Skeletal muscle tissue (tissue), 4 donors: ENCODE measurements around the gene DCTN2. TPM values are rescaled to one million over a fixed set of nuclear protein-coding genes. Genes with fewer than 3 reads are reported as not detected.

Experiments
- H3K27ac ChIP-seq: one replicate; pipeline ENCODE4 v1.7.0; 2013; ENCODE audit warnings: mild to moderate bottlenecking, low read depth, low read length, inconsistent platforms
- H3K27me3 ChIP-seq, 3 donors: one replicate each; pipeline ENCODE4 v1.7.0; 2013; ENCODE audit warnings: low read length in 3 of 3; ENCODE audit not compliant: control insufficient read depth in 3 of 3, insufficient read depth in 3 of 3
- H3K36me3 ChIP-seq, 3 donors: one replicate each; pipeline ENCODE4 v1.7.0; 2013; ENCODE audit warnings: low read length in 3 of 3; ENCODE audit not compliant: control insufficient read depth in 3 of 3, insufficient read depth in 3 of 3
- H3K4me1 ChIP-seq, 3 donors: one replicate each; pipeline ENCODE4 v1.7.0; 2013; ENCODE audit warnings: low read length in 3 of 3, mild to moderate bottlenecking in 3 of 3; ENCODE audit not compliant: control insufficient read depth in 3 of 3, insufficient read depth in 3 of 3
- H3K4me3 ChIP-seq, 3 donors: one replicate each; pipeline ENCODE4 v1.7.0; 2013; ENCODE audit warnings: low read length in 3 of 3
- H3K9ac ChIP-seq, 3 donors: one replicate each; pipeline ENCODE4 v1.7.0; 2013; ENCODE audit warnings: low read length in 3 of 3, mild to moderate bottlenecking in 3 of 3, moderate library complexity in 2 of 3, low read depth in 1 of 3
- H3K9me3 ChIP-seq, 3 donors: one replicate each; pipeline ENCODE4 v1.7.0; 2013; ENCODE audit warnings: low read length in 3 of 3; ENCODE audit not compliant: control insufficient read depth in 3 of 3
- total RNA-seq: library from RNA; depleted of rRNA; stranded (reverse); fragments of >200 nt; gene quantifications from one replicate; pipeline ENCODE4 v1.2.3, GENCODE V29; 2014
- donor health status: Osteomylitis.

The DCTN2 gene
- total RNA-seq, 1 donor from 2014 or later: 79.9 TPM

GRCh38 chr12:57550641-57551549, 3.9 kb upstream of the DCTN2 start:
- Histone ChIP-seq H3K9me3 (no peaks in the 10 kb centered on the region), H3K4me3 (no peak overlapping the region), H3K27ac (no peak overlapping the region), H3K9ac (no peak overlapping the region), H3K36me3 (no peaks in the 10 kb centered on the region), H3K27me3 (peaks cover 29 to 42% (median 34%) of the 10 kb centered on the region in 3 donors), H3K4me1 (peaks cover 11 to 13% (median 11%) of the 10 kb centered on the region in 3 donors)

GRCh38 chr12:57549909-57550640, 3.1 kb upstream of the DCTN2 start, which contains the start of gene KIF5A:
Gene KIF5A, plus strand, starts transcription at chr12:57550044. Its CDS starts 228 bp downstream, at chr12:57550272.
- Histone ChIP-seq H3K4me3 (peak within 1 kb of the TSS in 2 of 3 donors; percentile 32 to 45), H3K9ac (peak within 1 kb of the TSS; percentile 8 to 43 (median 23)), H3K27ac (no peak within 1 kb of the TSS), H3K36me3 (no peaks in the 10 kb centered on the region), H3K4me1 (peaks cover 17 to 19% (median 18%) of the 10 kb centered on the region in 3 donors), H3K27me3 (peaks cover 29 to 42% (median 34%) of the 10 kb centered on the region in 3 donors), H3K9me3 (no peaks in the 10 kb centered on the region)

GRCh38 chr12:57549203-57549908, 2.4 kb upstream of the DCTN2 start:
- Histone ChIP-seq H3K9ac (no peak overlapping the region), H3K27me3 (peaks cover 29 to 42% (median 34%) of the 10 kb centered on the region in 3 donors), H3K4me1 (peaks cover 21 to 22% (median 22%) of the 10 kb centered on the region in 3 donors), H3K36me3 (no peaks in the 10 kb centered on the region), H3K9me3 (no peaks in the 10 kb centered on the region), H3K4me3 (no peak overlapping the region), H3K27ac (no peak overlapping the region)

GRCh38 chr12:57548488-57548887, 1.5 kb upstream of the DCTN2 start:
- Histone ChIP-seq H3K27ac (no peak overlapping the region), H3K27me3 (peaks cover 29 to 39% (median 34%) of the 10 kb centered on the region in 3 donors), H3K4me3 (no peak overlapping the region), H3K36me3 (peaks cover 0 to under 1% (median 0%) of the 10 kb centered on the region in 3 donors), H3K4me1 (peaks cover 22 to 25% (median 24%) of the 10 kb centered on the region in 3 donors), H3K9me3 (no peaks in the 10 kb centered on the region), H3K9ac (no peak overlapping the region)

- Histone ChIP-seq H3K4me3 (no peak overlapping the region), H3K9me3 (no peaks in the 10 kb centered on the region), H3K9ac (no peak overlapping the region), H3K4me1 (peaks cover 22 to 27% (median 25%) of the 10 kb centered on the region in 3 donors), H3K36me3 (peaks cover 0 to 3% (median 0%) of the 10 kb centered on the region in 3 donors), H3K27me3 (peaks cover 29 to 39% (median 32%) of the 10 kb centered on the region in 3 donors), H3K27ac (no peak overlapping the region)
These were observed 972 bp upstream of the DCTN2 start for GRCh38 chr12:57548013-57548315.

GRCh38 chr12:57547288-57548012, 458 bp upstream of the DCTN2 start:
- Histone ChIP-seq H3K9me3 (no peaks in the 10 kb centered on the region), H3K27ac (no peak overlapping the region), H3K4me1 (peaks cover 22 to 27% (median 25%) of the 10 kb centered on the region in 3 donors), H3K27me3 (peaks cover 28 to 38% (median 29%) of the 10 kb centered on the region in 3 donors), H3K4me3 (peak overlapping the region; percentile 80 to 95 (median 84)), H3K36me3 (peaks cover 0 to 5% (median 0%) of the 10 kb centered on the region in 3 donors), H3K9ac (peak overlapping the region in 2 of 3 donors; percentile 56 to 60)

- Histone ChIP-seq H3K27me3 (peaks cover 22 to 26% (median 25%) of the 10 kb centered on the region in 3 donors), H3K9me3 (no peaks in the 10 kb centered on the region), H3K27ac (peak overlapping the region; percentile 87), H3K4me3 (peak overlapping the region; percentile 80 to 95 (median 84)), H3K9ac (peak overlapping the region; percentile 87 to 96 (median 96)), H3K36me3 (peaks cover 5 to 9% (median 9%) of the 10 kb centered on the region in 3 donors), H3K4me1 (peaks cover 22 to 27% (median 25%) of the 10 kb centered on the region in 3 donors)
These were observed 1.1 kb downstream of the DCTN2 start for GRCh38 chr12:57545809-57546437.

GRCh38 chr12:57543581-57543980, 3.4 kb downstream of the DCTN2 start:
- H3K27ac ChIP-seq: no peak overlapping the region
- H3K4me1 ChIP-seq: peaks cover 18 to 24% (median 21%) of the 10 kb centered on the region in 3 donors
- H3K9ac ChIP-seq: no peak overlapping the region
- H3K27me3 ChIP-seq: peaks cover 2% of the 10 kb centered on the region in 3 donors
- H3K9me3 ChIP-seq: no peaks in the 10 kb centered on the region
- H3K36me3 ChIP-seq: peaks cover 10 to 25% (median 11%) of the 10 kb centered on the region in 3 donors
- H3K4me3 ChIP-seq: no peak overlapping the region
